Left lung (tissue), 10 donors: ENCODE measurements around the gene SLC9A5. TPM values are rescaled to one million over a fixed set of nuclear protein-coding genes. Genes with fewer than 3 reads are reported as not detected.
A peak's percentile ranks its signal among the peaks of the same experiment; 100 is the strongest.

Experiments
- ATAC-seq: fragments of 200-7000 bp; cut with Tn5 transposase; one replicate; pipeline ENCODE4 v1.9.1; 2020; ENCODE audit warnings: moderate library complexity
- DNase-seq, 4 donors: peaks; one replicate each; pipeline ENCODE4 v3.0.0-alpha.2; 2013 to 2020
- H3K27ac ChIP-seq, 2 donors: fragments of 200-600 bp; sonication (generic) in 1 of 2; one replicate each; pipeline versions ENCODE4 v1.5.0 to v1.8.0; 2020 to 2021
- H3K27me3 ChIP-seq, 2 donors: fragments of 200-600 bp; sonication (generic) in 1 of 2; one replicate each; pipeline versions ENCODE4 v1.5.0 to v1.8.0; 2020 to 2021
- H3K36me3 ChIP-seq, 2 donors: fragments of 200-600 bp; sonication (generic) in 1 of 2; one replicate each; pipeline versions ENCODE4 v1.5.0 to v1.8.0; 2020 to 2021
- H3K4me1 ChIP-seq, 2 donors: fragments of 200-600 bp; one replicate each; pipeline ENCODE4 v1.8.0; 2021
- H3K4me3 ChIP-seq, 2 donors: fragments of 200-600 bp; sonication (generic) in 1 of 2; one replicate each; pipeline versions ENCODE4 v1.5.0 to v1.8.0; 2020 to 2021; ENCODE audit warnings: mild to moderate bottlenecking in 1 of 2
- H3K9me3 ChIP-seq, 2 donors: fragments of 200-600 bp; sonication (generic) in 1 of 2; one replicate each; pipeline versions ENCODE4 v1.5.0 to v1.8.0; 2020 to 2021
- intact Hi-C, 2 donors: fragments of 100-400 bp; cut with DNase I; formaldehyde crosslinking; loops; one replicate each; pipeline versions ENCODE4 v1.11.2 to v1.14.2; 2022
- polyA plus RNA-seq, 6 donors: library from polyadenylated mRNA; unstranded; fragments of 120-200 nt; gene quantifications; one replicate each; pipeline ENCODE4 v1.2.1, GENCODE V29; 2013; ENCODE audit not compliant: insufficient read length in 6 of 6
- total RNA-seq, 2 donors: library from RNA; stranded (reverse); fragmentation: NEBNext Ultra II Directional; extraction: Animal tissue kit (Norgen Biotek cat#: 25700); gene quantifications; one replicate each; pipeline ENCODE4 v1.2.1, GENCODE V29; 2021
- TF ChIP-seq, protein P1 (sequence below), 2 donors: fragments of 200-600 bp; sonication (generic) in 1 of 2; IDR thresholded peaks; one replicate each; pipeline versions ENCODE4 v1.5.0 to v1.8.0; 2021; ENCODE audit warnings: antibody characterized with exemption in 2 of 2
- donor health status: DM: no; HTN: yes; CAD: no.
- donor health status: DM: no; HTN: no; CAD: no.

Gene SLC9A5
- total and polyA plus RNA-seq, 8 donors = 3.2 to 26.1 (median 20.9) TPM

DNA sequence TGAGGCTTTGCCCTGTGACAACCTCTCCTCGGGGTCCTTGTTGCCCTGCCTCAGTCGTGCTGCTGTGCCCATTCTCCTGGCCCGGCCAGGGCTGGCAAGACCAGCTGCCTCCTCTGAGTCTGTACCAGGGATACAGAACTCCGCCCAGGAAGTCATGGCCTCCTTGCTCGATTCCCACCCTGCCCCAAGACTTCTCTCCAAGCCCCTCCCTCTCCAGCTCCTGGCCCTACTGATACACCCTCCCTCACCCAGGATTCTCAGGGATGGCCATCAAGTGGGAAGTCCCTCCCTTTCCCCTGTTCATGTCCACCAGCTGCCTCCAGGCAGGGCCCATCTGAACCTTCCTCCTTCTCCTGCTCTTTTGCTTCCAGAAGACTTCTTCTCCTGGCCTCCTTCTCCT lies 33.1 kb upstream of the SLC9A5 start:
- DNase-seq = peak in 1 of 4 donors; percentile 28
- no peaks in the 10 kb centered on the region for H3K9me3 ChIP-seq
- no peak overlapping the region for H3K4me3 ChIP-seq
- no peak for ATAC-seq
- intact Hi-C loops = no loop called here
- H3K36me3 ChIP-seq = no peaks in the 10 kb centered on the region
- TF ChIP-seq, protein P1, sequence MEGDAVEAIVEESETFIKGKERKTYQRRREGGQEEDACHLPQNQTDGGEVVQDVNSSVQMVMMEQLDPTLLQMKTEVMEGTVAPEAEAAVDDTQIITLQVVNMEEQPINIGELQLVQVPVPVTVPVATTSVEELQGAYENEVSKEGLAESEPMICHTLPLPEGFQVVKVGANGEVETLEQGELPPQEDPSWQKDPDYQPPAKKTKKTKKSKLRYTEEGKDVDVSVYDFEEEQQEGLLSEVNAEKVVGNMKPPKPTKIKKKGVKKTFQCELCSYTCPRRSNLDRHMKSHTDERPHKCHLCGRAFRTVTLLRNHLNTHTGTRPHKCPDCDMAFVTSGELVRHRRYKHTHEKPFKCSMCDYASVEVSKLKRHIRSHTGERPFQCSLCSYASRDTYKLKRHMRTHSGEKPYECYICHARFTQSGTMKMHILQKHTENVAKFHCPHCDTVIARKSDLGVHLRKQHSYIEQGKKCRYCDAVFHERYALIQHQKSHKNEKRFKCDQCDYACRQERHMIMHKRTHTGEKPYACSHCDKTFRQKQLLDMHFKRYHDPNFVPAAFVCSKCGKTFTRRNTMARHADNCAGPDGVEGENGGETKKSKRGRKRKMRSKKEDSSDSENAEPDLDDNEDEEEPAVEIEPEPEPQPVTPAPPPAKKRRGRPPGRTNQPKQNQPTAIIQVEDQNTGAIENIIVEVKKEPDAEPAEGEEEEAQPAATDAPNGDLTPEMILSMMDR (IDR thresholded peaks at IDR 0.05) = no peak
- peaks cover 11 to 43% of the 10 kb centered on the region in 2 donors for H3K4me1 ChIP-seq
- H3K27ac ChIP-seq = peak overlapping the region in 1 of 2 donors; percentile 60
- H3K27me3 ChIP-seq = no peaks in the 10 kb centered on the region

DNA sequence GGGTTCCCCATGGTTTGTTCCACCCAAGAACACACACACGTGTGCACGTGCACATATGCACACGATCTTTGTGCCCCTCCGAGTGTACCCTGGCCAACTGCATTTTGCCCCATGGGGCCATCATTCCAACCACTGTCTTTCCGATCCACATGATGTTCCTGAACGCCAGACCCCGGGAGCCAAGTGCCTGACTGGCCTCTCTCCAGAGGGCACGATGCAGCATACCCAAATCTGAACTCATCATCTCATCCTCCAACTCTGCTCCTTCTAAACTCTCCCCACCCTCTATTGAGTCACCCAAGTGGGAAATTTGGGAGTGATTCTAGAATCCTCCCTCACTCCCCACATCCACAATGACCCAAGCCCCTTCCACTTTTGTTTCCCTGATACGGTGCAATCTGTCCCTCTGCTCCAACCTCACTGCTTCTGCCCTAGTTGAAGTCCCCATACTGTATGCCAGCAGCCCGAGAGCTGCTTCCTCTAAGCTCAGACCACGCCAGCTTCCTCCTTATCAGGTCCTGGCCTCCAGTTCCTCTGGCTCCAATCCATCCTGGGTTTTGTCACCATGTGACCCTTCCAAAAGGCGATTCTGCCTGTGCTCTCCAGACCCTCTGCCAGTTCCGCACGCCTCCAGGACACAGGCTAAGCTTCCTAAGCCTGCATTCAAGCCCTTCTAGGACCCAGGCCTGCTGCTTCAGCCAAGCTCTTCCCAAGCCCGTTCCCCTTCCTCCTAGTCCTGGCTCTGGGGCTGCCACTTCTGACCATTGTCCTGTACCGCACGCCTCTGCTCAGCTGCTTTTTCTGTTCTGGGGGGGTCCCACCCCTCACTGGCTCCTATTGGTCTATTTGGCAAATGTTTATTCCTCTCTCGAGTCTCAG lies 31.9 kb upstream of the SLC9A5 start:
- intact Hi-C loops = no loop called here
- H3K4me3 ChIP-seq = no peak overlapping the region
- no peaks in the 10 kb centered on the region for H3K36me3 ChIP-seq
- DNase-seq (peak in 3 of 4 donors; percentile 30 to 56 (median 52)), ATAC-seq (peak; percentile 64)
- H3K27ac ChIP-seq = peak overlapping the region; percentile 19 to 60
- TF ChIP-seq, protein P1 (IDR thresholded peaks at IDR 0.05) = no peak
- H3K27me3 ChIP-seq = no peaks in the 10 kb centered on the region
- H3K9me3 ChIP-seq = no peaks in the 10 kb centered on the region
- peaks cover 11 to 43% of the 10 kb centered on the region in 2 donors for H3K4me1 ChIP-seq

DNA sequence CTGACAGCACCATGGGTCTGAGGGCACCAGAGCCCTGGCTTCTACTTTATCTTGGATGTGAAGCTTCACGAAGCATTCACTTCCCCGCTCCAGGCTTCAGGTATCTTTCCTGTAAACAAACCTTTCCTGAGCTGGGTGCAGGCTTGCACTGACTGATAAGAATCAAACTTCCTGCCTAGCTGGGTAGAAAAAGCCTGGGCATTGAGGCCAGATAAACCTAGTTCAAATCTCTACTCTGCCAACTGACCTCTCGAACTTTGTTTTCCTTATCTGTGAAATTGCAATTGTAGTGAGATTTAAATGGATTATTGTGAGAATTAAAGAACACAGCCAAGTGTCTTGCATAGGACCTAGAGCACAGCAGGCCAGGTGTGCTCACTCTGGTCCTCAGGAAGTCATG lies 24.8 kb upstream of the SLC9A5 start:
- no peaks in the 10 kb centered on the region for H3K27me3 ChIP-seq
- TF ChIP-seq, protein P1 (IDR thresholded peaks at IDR 0.05) = no peak
- no peaks in the 10 kb centered on the region for H3K9me3 ChIP-seq
- DNase-seq (peak in 1 of 4 donors; percentile 0), ATAC-seq (no peak)
- H3K4me1 ChIP-seq = peaks cover 15 to 25% of the 10 kb centered on the region in 2 donors
- H3K4me3 ChIP-seq = no peak overlapping the region
- intact Hi-C loops = no loop called here
- peaks cover 0 to 10% of the 10 kb centered on the region in 2 donors for H3K36me3 ChIP-seq
- peak overlapping the region in 1 of 2 donors; percentile 57 for H3K27ac ChIP-seq

DNA sequence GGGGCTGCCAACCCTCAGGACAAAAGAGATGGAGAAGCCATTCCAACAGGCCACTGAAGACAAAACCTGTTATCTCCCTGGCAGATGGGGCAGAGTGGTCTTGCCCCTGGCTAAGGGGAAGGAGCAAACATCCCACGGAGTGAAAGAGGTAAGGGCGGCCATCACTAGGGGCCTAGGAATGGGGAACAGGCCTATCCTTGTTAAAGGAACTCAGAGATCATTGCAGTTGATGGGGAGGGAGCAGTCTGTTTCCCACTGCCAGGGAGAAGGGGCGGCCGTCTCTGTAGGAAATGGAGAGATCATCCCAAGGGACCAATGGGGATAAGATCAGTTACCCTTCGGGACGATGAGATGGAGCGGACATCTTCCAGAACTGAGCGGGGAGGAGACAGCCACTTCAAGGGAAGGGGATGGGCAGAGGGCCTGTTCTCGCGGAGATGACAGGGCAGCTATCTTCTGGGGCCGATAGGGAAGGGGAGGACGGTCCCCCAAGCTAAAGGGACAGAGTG lies 22.4 kb upstream of the SLC9A5 start:
- peaks cover 0 to 33% of the 10 kb centered on the region in 2 donors for H3K36me3 ChIP-seq
- no peaks in the 10 kb centered on the region for H3K9me3 ChIP-seq
- peak overlapping the region; percentile 79 to 83 for H3K27ac ChIP-seq
- DNase-seq (no peak), ATAC-seq (no peak)
- intact Hi-C loops = no loop called here
- H3K27me3 ChIP-seq = no peaks in the 10 kb centered on the region
- TF ChIP-seq, protein P1 (IDR thresholded peaks at IDR 0.05) = no peak
- H3K4me3 ChIP-seq = peak overlapping the region; percentile 69 to 99
- peaks cover 15 to 25% of the 10 kb centered on the region in 2 donors for H3K4me1 ChIP-seq
